A673 (cell line): ENCODE measurements around the gene FMN2. TPM values are rescaled to one million over a fixed set of nuclear protein-coding genes. Genes with fewer than 3 reads are reported as not detected.

Experiments
- BruUV-seq: library from RNA; stranded (reverse); fragments of 400-500 nt; replicated peaks from 2 replicates; lab custom pipeline; 2021; lab: Mats Ljungman, UMichigan
- CTCF ChIA-PET: fragments of 300-600 bp; sonication (Branson Sonifier 250); formaldehyde crosslinking; loops from one replicate; lab custom pipeline; 2022; ENCODE audit warnings: antibody characterized with exemption; lab: Charles Lee
- POLR2A ChIA-PET: fragments of 300-600 bp; sonication (Branson Sonifier 250); formaldehyde crosslinking; loops from one replicate; lab custom pipeline; 2022; ENCODE audit warnings: antibody characterized with exemption; ENCODE audit not compliant: low non-redundant PET; lab: Charles Lee
- DNase-seq: peaks from one replicate; pipeline ENCODE4 v3.0.0-alpha.2; 2015; ENCODE audit warnings: low spot score
- H3K27ac ChIP-seq: fragments of 200-600 bp; sonication (generic); 2 replicates; pipeline ENCODE4 v1.5.1; 2016; ENCODE audit warnings: mixed run types, low read depth, mild to moderate bottlenecking, mixed read lengths, antibody characterized with exemption, low read length; ENCODE audit not compliant: poor library complexity, severe bottlenecking
- H3K27me3 ChIP-seq: fragments of 200-600 bp; sonication (generic); replicated peaks from 2 replicates; pipeline ENCODE4 v1.6.1; 2017; ENCODE audit warnings: mixed run types, low read depth, mild to moderate bottlenecking, mixed read lengths, antibody characterized with exemption, low read length; ENCODE audit not compliant: insufficient read depth, poor library complexity
- H3K36me3 ChIP-seq: fragments of 200-600 bp; sonication (generic); 2 replicates; pipeline ENCODE4 v1.6.1; 2016; ENCODE audit warnings: mixed run types, mild to moderate bottlenecking, mixed read lengths, antibody characterized with exemption, low read length; ENCODE audit not compliant: insufficient read depth, poor library complexity, severe bottlenecking
- H3K4me1 ChIP-seq: fragments of 200-600 bp; sonication (generic); 2 replicates; pipeline ENCODE4 v1.6.1; 2017; ENCODE audit warnings: mixed run types, mild to moderate bottlenecking, mixed read lengths, antibody characterized with exemption, low read length; ENCODE audit not compliant: insufficient read depth, poor library complexity, severe bottlenecking
- H3K4me3 ChIP-seq: fragments of 200-600 bp; sonication (generic); 2 replicates; pipeline ENCODE4 v1.5.1; 2016; ENCODE audit warnings: low read depth, mixed run types, mild to moderate bottlenecking, mixed read lengths, low read length; ENCODE audit not compliant: poor library complexity, severe bottlenecking
- H3K9me3 ChIP-seq: fragments of 200-600 bp; sonication (generic); 2 replicates; pipeline ENCODE4 v1.6.1; 2016; ENCODE audit warnings: mixed run types, low read depth, mild to moderate bottlenecking, mixed read lengths, antibody characterized with exemption, low read length; ENCODE audit not compliant: poor library complexity, severe bottlenecking
- EZH2 ChIP-seq: fragments of 200-600 bp; sonication (generic); IDR thresholded peaks from 2 replicates; pipeline ENCODE4 v1.6.1; 2017; ENCODE audit warnings: borderline replicate concordance, low read depth, mild to moderate bottlenecking, mixed read lengths, antibody characterized with exemption, low read length; ENCODE audit not compliant: poor library complexity, severe bottlenecking
- intact Hi-C: fragments of 100-400 bp; cut with micrococcal nuclease; formaldehyde crosslinking; loops from one replicate; pipeline ENCODE4 v1.10.0; 2022; ENCODE audit not compliant: unreplicated experiment
- total RNA-seq: library from RNA; stranded (reverse); gene quantifications from 2 replicates; pipeline ENCODE4 v1.2.3, GENCODE V29; 2021
- TF ChIP-seq, protein P1 (sequence below): fragments of 300-800, 200-600 bp; sonication (generic); conservative IDR thresholded peaks from 2 replicates; pipeline ENCODE4 v1.5.1; 2017; ENCODE audit warnings: low read depth, mild to moderate bottlenecking, antibody characterized with exemption, low read length, moderate library complexity, mixed read lengths

The FMN2 gene
- total RNA-seq, 1 experiment from 2014 or later = not detected

GRCh38 chr1:240171907-240172306, 80.2 kb downstream of the FMN2 start:
- Histone ChIP-seq H3K27me3 (no peaks in the 10 kb centered on the region), H3K4me1 (no peaks in the 10 kb centered on the region), H3K9me3 (no peaks in the 10 kb centered on the region), H3K27ac (no peak overlapping the region), H3K36me3 (no peaks in the 10 kb centered on the region), H3K4me3 (no peak overlapping the region)
- no peak for TF ChIP-seq EZH2
- TF ChIP-seq, protein P1, sequence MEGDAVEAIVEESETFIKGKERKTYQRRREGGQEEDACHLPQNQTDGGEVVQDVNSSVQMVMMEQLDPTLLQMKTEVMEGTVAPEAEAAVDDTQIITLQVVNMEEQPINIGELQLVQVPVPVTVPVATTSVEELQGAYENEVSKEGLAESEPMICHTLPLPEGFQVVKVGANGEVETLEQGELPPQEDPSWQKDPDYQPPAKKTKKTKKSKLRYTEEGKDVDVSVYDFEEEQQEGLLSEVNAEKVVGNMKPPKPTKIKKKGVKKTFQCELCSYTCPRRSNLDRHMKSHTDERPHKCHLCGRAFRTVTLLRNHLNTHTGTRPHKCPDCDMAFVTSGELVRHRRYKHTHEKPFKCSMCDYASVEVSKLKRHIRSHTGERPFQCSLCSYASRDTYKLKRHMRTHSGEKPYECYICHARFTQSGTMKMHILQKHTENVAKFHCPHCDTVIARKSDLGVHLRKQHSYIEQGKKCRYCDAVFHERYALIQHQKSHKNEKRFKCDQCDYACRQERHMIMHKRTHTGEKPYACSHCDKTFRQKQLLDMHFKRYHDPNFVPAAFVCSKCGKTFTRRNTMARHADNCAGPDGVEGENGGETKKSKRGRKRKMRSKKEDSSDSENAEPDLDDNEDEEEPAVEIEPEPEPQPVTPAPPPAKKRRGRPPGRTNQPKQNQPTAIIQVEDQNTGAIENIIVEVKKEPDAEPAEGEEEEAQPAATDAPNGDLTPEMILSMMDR = no peak
- no TSS peak for BruUV-seq
- intact Hi-C loops = no loop called here
- POLR2A ChIA-PET = no interaction called here
- DNase-seq = no peak
- CTCF ChIA-PET = no interaction called here

GRCh38 chr1:240173836-240174235, 82.2 kb downstream of the FMN2 start:
- no TSS peak for BruUV-seq
- POLR2A ChIA-PET = no interaction called here
- no peak for DNase-seq
- no peaks in the 10 kb centered on the region for H3K4me1 ChIP-seq
- no peaks in the 10 kb centered on the region for H3K36me3 ChIP-seq
- H3K9me3 ChIP-seq = no peaks in the 10 kb centered on the region
- intact Hi-C loops = no loop called here
- no peak overlapping the region for H3K4me3 ChIP-seq
- no peaks in the 10 kb centered on the region for H3K27me3 ChIP-seq
- CTCF ChIA-PET = no interaction called here
- TF ChIP-seq EZH2 = no peak
- TF ChIP-seq, protein P1 = no peak
- H3K27ac ChIP-seq = no peak overlapping the region

DNA sequence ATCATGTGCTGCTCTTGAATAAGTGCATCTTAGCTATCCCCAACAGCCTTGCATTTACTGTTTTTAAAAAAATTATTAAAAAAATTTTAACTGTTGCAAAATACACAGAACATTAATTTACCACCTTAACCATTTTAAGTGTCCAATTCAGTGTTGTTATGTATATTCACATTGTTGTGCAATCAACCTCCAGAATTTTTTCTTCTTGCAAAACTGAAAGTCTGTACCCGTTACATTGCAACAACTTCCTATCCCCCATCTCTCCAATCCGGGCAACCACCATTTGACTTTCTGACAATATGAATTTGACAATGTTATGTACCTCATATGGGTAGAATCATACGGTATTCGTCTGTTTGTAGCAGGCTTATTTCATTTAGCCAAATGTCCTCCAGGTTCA, 83.1 kb downstream of the FMN2 start:
- no peaks in the 10 kb centered on the region for H3K9me3 ChIP-seq
- BruUV-seq = no TSS peak
- H3K27me3 ChIP-seq = no peaks in the 10 kb centered on the region
- DNase-seq = no peak
- H3K27ac ChIP-seq = no peak overlapping the region
- ChIA-PET POLR2A (no interaction called here), CTCF (no interaction called here)
- H3K36me3 ChIP-seq = no peaks in the 10 kb centered on the region
- intact Hi-C loops = no loop called here
- H3K4me1 ChIP-seq = no peaks in the 10 kb centered on the region
- TF ChIP-seq, protein P1 = no peak
- no peak for TF ChIP-seq EZH2
- no peak overlapping the region for H3K4me3 ChIP-seq
